Subcutaneous adipose tissue (tissue), 4 donors: ENCODE results near the gene ZDHHC11. TPM values are rescaled to one million over a fixed set of nuclear protein-coding genes. Genes with fewer than 3 reads are reported as not detected.

Experiments
- total RNA-seq, 4 donors: library from RNA; depleted of rRNA; stranded (reverse); fragments of >200 nt; gene quantifications; one replicate each; pipeline ENCODE4 v1.1.0, GENCODE V29; 2016
- TF ChIP-seq, protein P1 (sequence below): fragments of 450-650 bp; IDR thresholded peaks from one replicate; pipeline ENCODE4 v1.5.1; 2016; ENCODE audit warnings: low read depth, mild to moderate bottlenecking, control low read depth, antibody characterized with exemption, moderate library complexity

ZDHHC11 gene
- total RNA-seq, 4 donors from 2014 or later: 0.88 to 4.5 (median 1.3) TPM

DNA sequence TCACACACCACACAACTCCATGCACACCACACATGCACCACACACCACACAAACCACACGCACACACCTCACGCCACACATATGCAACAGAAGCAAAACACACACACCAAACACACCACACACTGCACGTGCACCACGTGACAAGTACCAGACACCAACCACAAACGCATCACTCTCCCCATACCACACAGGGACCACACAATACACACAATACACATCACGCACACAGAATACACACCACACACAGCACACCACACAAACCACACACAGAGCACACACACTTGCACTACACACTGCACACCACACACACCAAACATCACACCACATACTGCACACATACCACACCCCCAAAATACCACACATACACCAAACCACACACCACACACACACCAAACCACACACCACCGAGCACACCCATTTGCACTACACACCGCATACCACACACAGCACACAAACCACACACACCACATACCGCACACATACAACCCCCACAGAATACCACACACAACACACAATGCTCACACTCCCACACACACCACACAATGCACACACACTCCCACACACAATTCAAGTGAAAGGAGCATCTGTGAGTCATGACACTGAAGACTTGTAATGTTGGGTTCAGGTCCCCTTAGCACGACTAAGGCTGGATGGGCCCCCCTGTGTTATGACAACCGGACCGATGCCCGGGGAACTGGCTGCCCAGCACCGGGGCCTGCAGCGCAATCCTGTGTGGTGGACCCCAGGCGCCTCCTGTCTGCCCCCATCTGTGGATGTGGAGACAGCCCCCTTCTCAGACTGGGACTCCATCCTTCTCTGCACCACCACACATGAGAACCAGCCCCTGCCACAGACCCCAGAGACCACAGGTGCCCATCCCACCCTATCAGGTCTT, 6.0 kb upstream of the ZDHHC11 start:
- TF ChIP-seq, protein P1, sequence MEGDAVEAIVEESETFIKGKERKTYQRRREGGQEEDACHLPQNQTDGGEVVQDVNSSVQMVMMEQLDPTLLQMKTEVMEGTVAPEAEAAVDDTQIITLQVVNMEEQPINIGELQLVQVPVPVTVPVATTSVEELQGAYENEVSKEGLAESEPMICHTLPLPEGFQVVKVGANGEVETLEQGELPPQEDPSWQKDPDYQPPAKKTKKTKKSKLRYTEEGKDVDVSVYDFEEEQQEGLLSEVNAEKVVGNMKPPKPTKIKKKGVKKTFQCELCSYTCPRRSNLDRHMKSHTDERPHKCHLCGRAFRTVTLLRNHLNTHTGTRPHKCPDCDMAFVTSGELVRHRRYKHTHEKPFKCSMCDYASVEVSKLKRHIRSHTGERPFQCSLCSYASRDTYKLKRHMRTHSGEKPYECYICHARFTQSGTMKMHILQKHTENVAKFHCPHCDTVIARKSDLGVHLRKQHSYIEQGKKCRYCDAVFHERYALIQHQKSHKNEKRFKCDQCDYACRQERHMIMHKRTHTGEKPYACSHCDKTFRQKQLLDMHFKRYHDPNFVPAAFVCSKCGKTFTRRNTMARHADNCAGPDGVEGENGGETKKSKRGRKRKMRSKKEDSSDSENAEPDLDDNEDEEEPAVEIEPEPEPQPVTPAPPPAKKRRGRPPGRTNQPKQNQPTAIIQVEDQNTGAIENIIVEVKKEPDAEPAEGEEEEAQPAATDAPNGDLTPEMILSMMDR: no peak

DNA sequence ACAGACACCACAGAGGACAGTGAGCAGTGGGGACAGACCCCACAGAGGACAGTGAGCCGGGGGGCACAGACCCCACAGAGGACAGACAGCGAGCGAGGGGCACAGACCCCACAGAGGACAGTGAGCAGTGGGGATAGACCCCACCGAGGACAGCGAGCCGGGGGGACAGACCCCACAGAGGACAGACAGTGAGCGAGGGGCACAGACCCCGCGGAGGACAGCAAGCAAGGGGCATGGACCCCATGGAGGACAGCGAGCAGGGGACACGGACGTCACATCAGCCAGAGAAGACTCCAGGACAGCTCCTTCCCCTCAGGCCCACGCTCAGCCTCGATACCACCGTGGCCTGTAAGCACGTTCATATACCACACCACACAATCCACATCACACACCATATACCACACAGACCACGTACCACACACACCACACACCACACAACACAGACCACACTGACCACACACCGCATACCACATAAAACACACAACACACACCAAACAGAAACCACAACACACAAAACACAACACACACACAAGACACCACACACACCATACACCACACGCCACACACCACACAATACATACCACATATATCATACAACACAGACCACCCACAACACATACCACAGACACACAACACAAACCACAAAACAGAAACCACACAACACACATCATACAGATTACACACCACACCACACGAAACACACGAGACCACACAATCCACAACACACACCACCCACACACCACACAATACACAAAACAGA, 5.2 kb upstream of the ZDHHC11 start:
- TF ChIP-seq, protein P1: no peak

DNA sequence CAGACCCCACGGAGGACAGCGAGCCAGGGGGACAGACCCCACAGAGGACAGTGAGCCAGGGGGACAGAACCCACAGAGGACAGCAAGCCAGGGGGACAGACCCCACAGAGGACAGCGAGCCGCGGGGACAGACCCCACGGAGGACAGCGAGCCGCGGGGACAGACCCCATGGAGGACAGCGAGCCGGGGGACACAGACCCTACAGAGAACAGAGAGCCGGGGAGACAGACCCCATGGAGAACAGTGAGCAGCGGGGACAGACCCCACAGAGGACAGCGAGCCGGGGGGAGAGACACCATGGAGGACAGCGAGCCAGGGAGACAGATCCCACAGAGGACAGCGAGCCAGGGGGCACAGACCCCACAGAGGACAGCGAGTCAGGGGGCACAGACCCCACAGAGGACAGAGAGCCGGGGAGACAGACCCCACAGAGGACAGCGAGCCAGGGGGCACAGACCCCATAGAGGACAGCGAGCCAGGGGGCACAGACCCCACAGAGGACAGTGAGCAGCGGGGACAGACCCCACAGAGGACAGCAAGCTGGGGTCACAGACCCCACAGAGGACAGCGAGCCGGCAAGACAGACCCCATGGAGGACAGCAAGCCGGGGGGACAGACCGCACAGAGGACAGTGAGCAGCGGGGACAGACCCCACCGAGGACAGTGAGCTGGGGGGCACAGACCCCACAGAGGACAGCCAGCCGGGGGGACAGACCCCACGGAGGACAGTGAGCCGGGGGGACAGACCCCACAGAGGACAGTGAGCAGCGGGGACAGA, 4.4 kb upstream of the ZDHHC11 start:
- TF ChIP-seq, protein P1: no peak

DNA sequence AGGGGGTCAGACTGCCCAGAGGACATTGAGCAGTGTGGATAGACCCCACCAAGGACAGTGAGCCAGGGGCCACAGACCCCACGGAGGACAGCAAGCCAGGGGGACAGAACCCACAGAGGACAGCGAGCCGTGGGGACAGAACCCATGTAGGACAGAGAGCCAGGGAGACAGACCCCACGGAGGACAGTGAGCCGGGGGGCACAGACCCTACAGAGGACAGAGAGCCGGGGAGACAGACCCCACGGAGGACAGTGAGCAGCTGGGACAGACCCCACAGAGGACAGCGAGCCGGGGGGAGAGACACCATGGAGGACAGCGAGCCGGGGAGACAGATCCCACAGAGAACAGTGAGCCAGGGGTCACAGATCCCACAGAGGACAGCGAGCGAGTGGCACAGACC, 3.4 kb upstream of the ZDHHC11 start:
- TF ChIP-seq, protein P1: no peak

DNA sequence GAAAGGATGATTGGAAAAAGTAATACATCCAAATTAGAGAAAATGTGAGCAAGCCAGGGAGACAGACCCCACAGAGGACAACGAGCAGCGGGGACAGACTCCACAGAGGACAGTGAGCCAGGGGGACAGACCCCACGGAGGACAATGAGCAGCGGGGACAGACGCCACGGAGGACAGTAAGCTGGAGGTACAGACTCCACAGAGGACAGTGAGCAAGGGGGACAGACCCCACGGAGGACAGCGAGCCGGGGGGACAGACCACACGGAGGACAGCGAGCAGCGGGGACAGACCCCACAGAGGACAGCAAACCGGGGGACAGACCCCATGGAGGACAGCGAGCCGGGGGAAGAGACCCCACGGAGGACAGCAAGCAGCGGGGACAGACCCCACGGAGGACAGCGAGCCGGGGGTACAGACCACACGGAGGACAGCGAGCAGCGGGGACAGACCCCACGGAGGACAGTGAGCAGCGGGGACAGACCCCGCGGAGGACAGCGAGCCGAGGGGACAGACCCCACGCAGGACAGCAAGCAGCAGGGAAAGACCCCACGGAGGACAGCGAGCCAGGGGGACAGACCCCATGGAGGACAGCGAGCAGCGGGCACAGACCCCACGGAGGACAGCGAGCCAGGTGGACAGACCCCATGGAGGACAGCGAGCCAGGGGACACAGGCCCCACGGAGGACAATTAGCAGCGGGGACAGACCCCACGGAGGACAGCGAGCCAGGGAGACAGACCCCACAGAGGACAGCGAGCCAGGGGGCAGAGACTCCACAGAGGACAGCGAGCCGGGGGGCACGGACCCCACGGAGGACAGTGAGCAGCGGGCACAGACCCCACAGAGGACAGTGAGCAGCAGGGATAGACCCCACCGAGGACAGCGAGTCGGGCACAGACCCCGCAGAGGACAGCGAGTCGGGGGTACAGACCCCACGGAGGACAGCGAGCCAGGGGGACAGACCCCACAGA, 1.9 kb upstream of the ZDHHC11 start:
- TF ChIP-seq, protein P1: no peak

DNA sequence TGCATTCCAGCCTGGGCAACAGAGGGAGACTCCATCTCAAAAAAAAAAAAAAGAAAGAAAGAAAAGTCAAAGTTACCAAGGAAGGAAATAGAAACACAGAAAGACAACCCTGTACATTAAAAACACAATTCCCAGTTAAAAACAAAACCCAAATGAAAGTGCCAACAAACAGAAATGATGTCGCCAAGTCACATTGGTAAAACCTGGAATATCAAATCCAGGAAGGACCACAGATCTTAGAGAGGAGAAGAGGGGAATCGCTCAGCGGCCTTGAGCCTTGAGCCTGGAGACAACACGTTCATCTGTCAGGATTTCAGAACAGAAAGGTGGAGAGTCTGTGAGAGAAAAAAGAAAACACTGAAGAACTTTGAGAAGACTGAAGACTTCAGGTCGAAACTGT, 1.2 kb upstream of the ZDHHC11 start:
- TF ChIP-seq, protein P1: no peak
